OCI-LY7 (cell line): ENCODE measurements around the gene DUSP2. TPM values are rescaled to one million over a fixed set of nuclear protein-coding genes. Genes with fewer than 3 reads are reported as not detected.

Source experiments
- BruUV-seq: library from RNA; stranded (reverse); fragments of 400-500 nt; replicated peaks from 2 replicates; lab custom pipeline; 2021; lab: Mats Ljungman, UMichigan
- CTCF ChIA-PET: fragments of 300-600 bp; sonication (Branson Sonifier 250); formaldehyde crosslinking; loops from one replicate; lab custom pipeline; 2022; ENCODE audit warnings: antibody characterized with exemption; ENCODE audit not compliant: unreplicated experiment; lab: Charles Lee
- POLR2A ChIA-PET: fragments of 300-600 bp; sonication (Branson Sonifier 250); formaldehyde crosslinking; loops from one replicate; lab custom pipeline; 2022; ENCODE audit warnings: antibody characterized with exemption; lab: Charles Lee
- DNase-seq: peaks from one replicate; pipeline ENCODE4 v3.0.0-alpha.2; 2015; ENCODE audit warnings: low spot score
- H2AFZ ChIP-seq: fragments of 200-600 bp; sonication (generic), shearing (Covaris generic); 2 replicates; pipeline ENCODE4 v1.6.1; 2014; ENCODE audit warnings: mild to moderate bottlenecking, antibody characterized with exemption, low read length, moderate library complexity
- H3K27ac ChIP-seq: fragments of 200-600 bp; sonication (generic); 2 replicates; pipeline ENCODE4 v1.5.1; 2014; ENCODE audit warnings: mixed run types, low read depth, mild to moderate bottlenecking, moderate library complexity, low read length, inconsistent platforms; ENCODE audit not compliant: poor library complexity, severe bottlenecking
- H3K36me3 ChIP-seq: fragments of 200-600 bp; sonication (generic); 2 replicates; pipeline ENCODE4 v1.6.1; 2014; ENCODE audit warnings: mild to moderate bottlenecking, antibody characterized with exemption, low read length, moderate library complexity, mixed read lengths; ENCODE audit not compliant: insufficient read depth
- H3K4me1 ChIP-seq: fragments of 200-600 bp; sonication (generic); 2 replicates; pipeline ENCODE4 v1.5.1; 2014; ENCODE audit warnings: mild to moderate bottlenecking, low read length; ENCODE audit not compliant: insufficient read depth, poor library complexity, severe bottlenecking
- H3K4me2 ChIP-seq: fragments of 200-600 bp; sonication (generic); 2 replicates; pipeline ENCODE4 v1.6.1; 2014; ENCODE audit warnings: mild to moderate bottlenecking, low read length
- H3K4me3 ChIP-seq: fragments of 200-600 bp; sonication (generic); 2 replicates; pipeline ENCODE4 v1.5.1; 2014; ENCODE audit warnings: mild to moderate bottlenecking, low read depth, low read length; ENCODE audit not compliant: poor library complexity, severe bottlenecking
- H3K79me2 ChIP-seq: fragments of 200-600 bp; sonication (generic); 2 replicates; pipeline ENCODE4 v1.6.1; 2016; ENCODE audit warnings: low read depth, mild to moderate bottlenecking, low read length, moderate library complexity, mixed read lengths; ENCODE audit not compliant: insufficient read depth
- H3K9me2 ChIP-seq: fragments of 200-600 bp; sonication (generic); 2 replicates; pipeline ENCODE4 v1.6.1; 2016; ENCODE audit warnings: mild to moderate bottlenecking, low read length, mixed read lengths; ENCODE audit not compliant: insufficient read depth
- H3K9me3 ChIP-seq: fragments of 200-600 bp; sonication (generic); 2 replicates; pipeline ENCODE4 v1.6.1; 2014; ENCODE audit warnings: mild to moderate bottlenecking, mixed run types, low read length, mixed read lengths
- H4K20me1 ChIP-seq: fragments of 200-600 bp; sonication (generic); 2 replicates; pipeline ENCODE4 v1.6.1; 2014; ENCODE audit warnings: mild to moderate bottlenecking, antibody characterized with exemption, low read length, moderate library complexity, mixed read lengths; ENCODE audit not compliant: insufficient read depth
- CTCF ChIP-seq: fragments of 200-600 bp; sonication (generic); conservative IDR thresholded peaks from 2 replicates; pipeline ENCODE4 v1.5.1; 2014; ENCODE audit warnings: mild to moderate bottlenecking, antibody characterized with exemption, low read length, moderate library complexity, mixed read lengths
- EZH2phosphoT487 ChIP-seq: fragments of 200-600 bp; sonication (generic); IDR thresholded peaks from 2 replicates; pipeline ENCODE4 v1.6.1; 2018; ENCODE audit warnings: low read depth, borderline replicate concordance, mild to moderate bottlenecking, mixed run types, antibody characterized with exemption, low read length, moderate library complexity, mixed read lengths
- intact Hi-C: fragments of 100-400 bp; cut with micrococcal nuclease; formaldehyde crosslinking; loops from one replicate; pipeline ENCODE4 v1.10.0; 2022; ENCODE audit not compliant: unreplicated experiment
- total RNA-seq, 2 experiments: library from RNA; depleted of rRNA in 1 of 2; stranded (reverse); fragments of >200 nt in 1 of 2; shearing (Covaris generic) in 1 of 2; gene quantifications; 2 replicates each; pipeline ENCODE4 v1.2.3, GENCODE V29; 2014 to 2022

DUSP2 gene
- total RNA-seq, 2 experiments from 2014 or later = 37.3 to 110 TPM

- ChIA-PET CTCF (interaction anchor here (2.2 kb wide), 1 partner anchor 11 kb away, joined by 9 read pairs; no protein-coding TSS in a partner anchor), POLR2A (interaction anchor here (0.8 to 1.3 kb wide), 3 partner anchors 9 to 11 kb away, joined by 3 to 8 read pairs (median 3); no protein-coding TSS in a partner anchor)
- Histone ChIP-seq H4K20me1 (no peaks in the 10 kb centered on the region), H3K4me2 (peak overlapping the region; percentile 53), H3K9me3 (peaks cover 5% of the 10 kb centered on the region; the same call in 1 of the 2 replicates), H3K79me2 (no peaks in the 10 kb centered on the region), H3K4me3 (no peak overlapping the region), H3K27ac (no peak overlapping the region), H3K36me3 (no peaks in the 10 kb centered on the region; the same call in 1 of the 2 replicates), H3K9me2 (no peaks in the 10 kb centered on the region), H3K4me1 (peaks cover 79% of the 10 kb centered on the region), H2AFZ (peak overlapping the region; percentile 80; the same call in 1 of the 2 replicates)
- intact Hi-C loops = no loop called here
- no peak for DNase-seq
- no peak for TF ChIP-seq EZH2phosphoT487
- TF ChIP-seq CTCF = no peak
- BruUV-seq = no TSS peak
Measured at GRCh38 chr2:96158554-96158940, 13.3 kb upstream of the DUSP2 start.

- peak overlapping the region; percentile 80 for H2AFZ ChIP-seq
- ChIA-PET POLR2A (interaction anchor here (0.8 to 1.3 kb wide), 3 partner anchors 8 to 10 kb away, joined by 3 to 8 read pairs (median 3); no protein-coding TSS in a partner anchor), CTCF (interaction anchor here (2.2 kb wide), 1 partner anchor 10 kb away, joined by 9 read pairs; no protein-coding TSS in a partner anchor)
- no peaks in the 10 kb centered on the region; the same call in 1 of the 2 replicates for H3K36me3 ChIP-seq
- no peaks in the 10 kb centered on the region for H3K9me2 ChIP-seq
- BruUV-seq = no TSS peak
- H3K79me2 ChIP-seq = no peaks in the 10 kb centered on the region
- peak overlapping the region; percentile 53 for H3K4me2 ChIP-seq
- intact Hi-C loops = no loop called here
- no peak for TF ChIP-seq CTCF
- TF ChIP-seq EZH2phosphoT487 = no peak
- H3K9me3 ChIP-seq = peaks cover 5% of the 10 kb centered on the region; the same call in 1 of the 2 replicates
- H4K20me1 ChIP-seq = no peaks in the 10 kb centered on the region
- peak overlapping the region; percentile 0 for H3K27ac ChIP-seq
- H3K4me1 ChIP-seq = peaks cover 79% of the 10 kb centered on the region
- DNase-seq = no peak
- peak overlapping the region; percentile 13 for H3K4me3 ChIP-seq
Measured at GRCh38 chr2:96157649-96158553, 12.7 kb upstream of the DUSP2 start.
